LNCAP (cell line): ENCODE results near the gene PIGS.
A peak's percentile ranks its signal among the peaks of the same experiment; 100 is the strongest.

Experiments used
- TF ChIP-seq, protein P1 (sequence below): fragments of 450-650 bp; IDR thresholded peaks from 2 replicates; pipeline ENCODE4 v1.5.1; 2017; ENCODE audit warnings: mild to moderate bottlenecking

The PIGS gene

DNA sequence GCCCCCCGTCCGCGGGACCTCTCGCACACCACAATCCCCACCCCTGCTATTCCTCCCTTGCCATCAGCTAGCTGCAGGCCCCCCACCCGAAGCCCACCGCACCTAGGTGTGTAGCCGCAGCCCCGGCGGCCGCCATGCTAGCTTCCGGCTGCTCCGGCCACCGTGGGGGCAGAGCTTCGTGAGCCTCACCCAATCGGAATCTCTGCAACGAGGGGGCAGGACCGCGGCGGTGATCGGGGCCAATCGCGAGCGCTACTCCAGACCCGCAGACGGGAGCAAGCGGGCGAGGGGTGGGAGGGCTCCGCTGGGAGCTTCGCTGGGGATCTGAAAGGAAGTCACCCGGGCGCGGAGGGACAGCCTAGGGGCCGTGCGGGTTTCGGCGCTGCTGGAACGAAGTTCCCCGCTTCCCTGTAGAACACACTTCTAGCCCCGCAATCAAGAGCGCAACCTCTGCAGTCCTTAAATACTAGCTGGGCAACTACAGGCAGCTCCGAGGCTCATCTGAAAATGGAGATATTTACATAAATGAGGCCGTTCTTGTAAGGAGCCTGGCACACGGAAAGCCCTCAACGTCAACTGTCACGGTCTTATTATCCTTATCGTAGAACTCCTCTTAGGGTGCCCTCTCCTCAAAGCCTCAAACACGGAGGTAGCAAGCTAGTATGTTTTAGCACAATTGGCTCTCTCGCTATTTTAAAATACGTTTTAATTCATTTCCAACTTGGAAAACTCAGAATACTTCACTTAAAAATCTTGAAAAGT, at the start of gene PIGS:
PIGS (minus strand) TSS at position 164 of the 762 bp plus-strand sequence; CDS start at position 136, 28 bp downstream.
- TF ChIP-seq, protein P1, sequence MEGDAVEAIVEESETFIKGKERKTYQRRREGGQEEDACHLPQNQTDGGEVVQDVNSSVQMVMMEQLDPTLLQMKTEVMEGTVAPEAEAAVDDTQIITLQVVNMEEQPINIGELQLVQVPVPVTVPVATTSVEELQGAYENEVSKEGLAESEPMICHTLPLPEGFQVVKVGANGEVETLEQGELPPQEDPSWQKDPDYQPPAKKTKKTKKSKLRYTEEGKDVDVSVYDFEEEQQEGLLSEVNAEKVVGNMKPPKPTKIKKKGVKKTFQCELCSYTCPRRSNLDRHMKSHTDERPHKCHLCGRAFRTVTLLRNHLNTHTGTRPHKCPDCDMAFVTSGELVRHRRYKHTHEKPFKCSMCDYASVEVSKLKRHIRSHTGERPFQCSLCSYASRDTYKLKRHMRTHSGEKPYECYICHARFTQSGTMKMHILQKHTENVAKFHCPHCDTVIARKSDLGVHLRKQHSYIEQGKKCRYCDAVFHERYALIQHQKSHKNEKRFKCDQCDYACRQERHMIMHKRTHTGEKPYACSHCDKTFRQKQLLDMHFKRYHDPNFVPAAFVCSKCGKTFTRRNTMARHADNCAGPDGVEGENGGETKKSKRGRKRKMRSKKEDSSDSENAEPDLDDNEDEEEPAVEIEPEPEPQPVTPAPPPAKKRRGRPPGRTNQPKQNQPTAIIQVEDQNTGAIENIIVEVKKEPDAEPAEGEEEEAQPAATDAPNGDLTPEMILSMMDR = no peak

DNA sequence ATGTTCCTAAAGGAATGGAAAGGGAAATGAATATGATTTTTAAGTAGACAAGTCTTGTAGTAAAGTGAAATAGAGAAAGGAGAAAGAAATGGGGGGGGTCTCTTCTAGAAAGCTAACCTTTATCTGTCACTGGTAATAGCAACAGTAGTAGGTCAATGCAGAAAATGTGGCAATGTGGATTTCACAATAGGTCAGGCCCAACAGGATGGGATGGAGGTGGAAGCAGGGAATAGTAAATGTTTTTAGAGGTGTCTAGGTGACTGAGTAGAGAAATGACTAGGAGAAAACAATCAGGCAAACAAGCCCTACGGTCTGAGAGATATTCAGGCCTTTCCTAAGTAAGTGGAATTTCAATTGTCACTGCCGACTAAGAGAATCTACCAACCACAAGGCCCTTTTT, 48.7 kb upstream of the PIGS start:
- TF ChIP-seq, protein P1 = no peak

DNA sequence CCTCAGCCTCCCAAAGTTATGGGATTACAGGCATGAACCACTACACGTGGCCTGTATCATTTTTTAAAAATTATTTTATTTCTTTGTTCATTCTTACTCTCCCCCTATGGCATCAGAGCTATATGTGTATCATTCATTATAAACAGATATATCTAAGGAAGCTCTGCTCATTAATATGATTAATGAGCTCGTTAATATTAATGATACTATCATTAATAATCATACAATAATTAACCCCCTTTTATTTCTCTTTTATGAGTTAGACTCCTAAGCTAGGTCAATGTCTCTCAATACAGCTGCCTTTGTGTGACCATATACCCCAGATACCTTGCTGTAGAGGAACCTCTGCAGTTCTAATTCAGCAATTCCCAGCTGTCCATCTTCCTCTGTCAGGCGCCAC, 47.1 kb upstream of the PIGS start:
- TF ChIP-seq, protein P1 = no peak

DNA sequence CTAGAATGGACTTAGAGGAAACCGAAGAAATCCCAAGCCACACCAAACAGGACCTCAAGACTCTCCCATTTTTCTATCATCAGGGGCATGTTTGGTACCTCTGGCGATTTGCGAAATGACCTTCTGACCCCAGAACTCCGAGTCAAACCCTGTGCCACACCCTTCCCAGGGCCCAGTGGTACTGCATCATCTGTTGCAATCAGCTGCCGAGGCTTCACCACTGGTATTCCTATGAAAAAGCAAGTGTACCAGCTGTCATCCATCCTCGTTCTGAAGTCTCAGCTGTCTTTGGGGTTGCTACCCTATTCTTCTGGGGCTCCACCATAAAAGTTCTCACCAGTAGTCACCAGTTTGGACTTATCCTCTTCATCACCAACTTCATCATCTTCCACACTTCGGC, 45.0 kb upstream of the PIGS start:
- TF ChIP-seq, protein P1 = no peak

DNA sequence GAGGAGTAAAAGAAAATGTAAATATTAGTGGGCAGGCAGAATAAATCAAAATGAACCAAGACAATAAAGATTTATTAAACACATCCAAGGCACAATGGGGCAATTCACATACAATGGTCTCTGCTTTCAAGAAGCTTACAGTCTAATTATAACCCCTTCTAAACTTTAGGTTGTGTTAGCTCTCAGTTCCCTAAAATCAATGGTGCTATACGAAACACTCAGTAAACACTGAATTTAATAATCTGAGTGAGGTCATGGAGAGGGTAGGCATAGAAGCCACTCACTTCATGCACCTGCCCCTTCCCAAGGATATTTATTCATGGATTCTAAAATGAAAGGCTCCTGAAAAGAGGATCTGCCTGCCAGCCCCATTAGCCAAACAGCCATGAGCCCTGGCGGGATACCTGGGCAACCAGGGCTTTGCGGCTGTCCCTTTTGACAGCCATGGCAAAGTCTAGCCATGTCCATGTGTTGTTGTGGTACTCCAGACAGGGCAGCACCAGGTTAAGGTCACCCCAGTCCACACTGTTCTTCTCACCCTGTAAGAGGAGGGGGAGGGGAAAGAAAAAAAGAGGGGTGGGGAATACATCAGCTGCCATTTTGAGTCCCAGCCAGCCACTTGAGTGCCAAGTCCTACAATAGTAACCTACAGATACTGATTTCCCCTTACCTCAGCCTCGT, 44.1 kb upstream of the PIGS start:
- TF ChIP-seq, protein P1 = no peak

DNA sequence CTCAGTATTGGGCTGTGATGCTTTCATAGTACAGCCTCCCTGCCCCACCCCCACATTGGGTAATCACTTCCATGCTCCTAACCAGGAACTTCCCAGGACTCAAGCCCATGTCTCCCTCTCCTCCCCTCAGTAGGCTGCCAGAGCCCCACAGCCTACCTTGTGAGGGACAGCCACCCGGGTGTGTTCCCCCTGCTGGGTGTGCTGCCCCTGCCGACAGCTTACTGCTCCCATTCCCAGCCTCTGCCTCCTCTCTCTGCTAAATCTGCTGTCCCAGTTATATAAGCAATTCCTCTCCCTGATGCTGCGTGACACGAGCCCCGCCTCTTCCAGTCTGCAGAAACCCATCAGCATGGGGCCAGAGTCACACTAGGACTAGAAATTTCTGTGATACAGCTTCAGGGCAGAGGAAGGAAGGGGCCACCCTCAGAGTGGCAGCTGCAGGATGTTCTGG, 42.6 kb upstream of the PIGS start, which contains the start of gene RSKR:
RSKR (minus strand) TSS at position 255 of the 451 bp plus-strand sequence; CDS start at position 231, 24 bp downstream.
- TF ChIP-seq, protein P1 = no peak

DNA sequence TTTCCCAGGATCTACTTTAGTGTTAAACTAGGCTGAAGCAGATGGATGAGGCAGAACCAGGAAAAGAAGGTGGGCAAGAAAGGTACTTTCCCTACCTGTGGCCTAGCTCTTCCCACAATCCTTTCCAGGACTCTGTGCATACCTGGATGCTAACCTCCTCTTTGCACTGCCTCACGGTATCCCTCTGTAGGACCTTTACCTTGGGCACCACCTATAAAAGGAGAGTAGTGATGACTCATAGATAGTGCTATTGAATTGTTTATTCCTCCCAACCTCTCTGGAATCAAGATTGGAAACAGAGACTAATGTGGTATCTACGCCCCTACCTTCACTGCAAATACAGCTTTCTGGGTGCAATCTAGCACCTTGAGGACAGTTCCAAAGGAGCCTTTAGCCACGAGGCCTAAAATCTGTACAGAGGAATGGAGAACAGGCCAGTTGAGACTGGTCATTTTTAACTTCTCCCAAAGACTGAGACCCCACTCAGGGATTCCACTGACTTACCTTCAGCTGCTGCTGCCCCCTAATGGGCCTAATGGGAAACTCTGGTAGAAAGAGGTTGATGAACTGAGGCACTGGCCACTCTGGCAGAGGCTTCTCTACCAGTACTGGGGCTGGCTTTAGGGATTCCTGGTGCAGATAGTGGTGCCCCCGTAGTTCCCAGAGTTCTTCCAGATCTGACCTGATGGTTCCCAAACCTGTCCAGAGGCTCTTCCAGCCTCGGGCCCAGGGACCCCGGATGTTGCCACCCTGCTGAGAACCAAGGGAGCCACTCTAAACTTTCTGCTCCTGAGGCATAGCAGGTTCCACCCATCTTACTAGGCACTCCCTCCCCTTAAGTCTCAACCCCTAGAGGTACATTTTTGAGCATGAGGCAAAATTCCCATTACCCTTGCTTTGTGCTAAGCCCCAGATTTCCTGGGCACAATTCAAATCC, 41.9 kb upstream of the PIGS start:
- TF ChIP-seq, protein P1 = peak; percentile 66
